ENCODE results near the gene HLA-DPB1.
A peak's percentile ranks its signal among the peaks of the same experiment; 100 is the strongest.
"Not testable (repeated sequence)": the region's sequence is repeated elsewhere in the genome, so short reads cannot be mapped to it uniquely, and the experiment has no call there.

HLA-DPB1 gene

DNA sequence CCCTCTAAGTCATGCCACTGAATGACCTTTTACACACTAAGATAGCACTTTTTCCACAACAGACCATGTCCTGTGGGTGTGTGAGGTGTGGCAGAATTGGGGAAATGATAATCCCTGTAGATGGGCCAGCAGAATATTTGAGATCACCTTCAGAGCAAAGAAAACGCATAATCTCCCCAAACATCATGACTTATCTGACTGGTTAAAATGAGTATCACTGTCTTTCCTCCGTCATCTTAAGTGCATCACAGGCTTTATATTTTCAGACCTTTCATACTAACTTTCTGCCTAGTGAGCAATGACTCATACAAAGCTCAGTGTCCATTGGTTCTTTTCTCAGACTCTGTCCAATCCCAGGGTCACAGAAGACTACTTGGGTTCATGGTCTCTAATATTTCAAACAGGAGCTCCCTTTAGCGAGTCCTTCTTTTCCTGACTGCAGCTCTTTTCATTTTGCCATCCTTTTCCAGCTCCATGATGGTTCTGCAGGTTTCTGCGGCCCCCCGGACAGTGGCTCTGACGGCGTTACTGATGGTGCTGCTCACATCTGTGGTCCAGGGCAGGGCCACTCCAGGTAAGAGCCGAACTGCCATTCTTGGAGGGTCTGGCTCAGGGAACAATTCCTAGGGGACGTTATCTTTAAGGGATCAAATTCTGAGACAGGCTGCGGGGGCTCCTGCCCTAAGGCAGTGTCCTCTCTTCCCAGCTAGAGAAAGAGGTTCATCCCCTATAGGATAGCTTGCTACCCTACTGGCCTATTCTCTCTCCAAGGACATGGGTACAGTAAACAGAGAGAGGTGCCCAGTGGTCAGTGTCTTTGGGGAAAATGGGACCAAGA lies at the start of gene HLA-DPB1:
TSS of gene HLA-DPB1 (plus strand) at position 423 of the 838 bp plus-strand sequence. CDS start at position 475, 52 bp downstream.
- DNase-seq (ENCODE audit: low read depth, low spot score) = peak; percentile 23

- DNase-seq (ENCODE audit: low read depth, low spot score) = no peak
These were observed 47.5 kb upstream of the HLA-DPB1 start for GRCh38 chr6:33028220-33028849.

GRCh38 chr6:33029328-33030184 lies 46.2 kb upstream of the HLA-DPB1 start:
- no peak for DNase-seq (ENCODE audit: low read depth, low spot score)

DNA sequence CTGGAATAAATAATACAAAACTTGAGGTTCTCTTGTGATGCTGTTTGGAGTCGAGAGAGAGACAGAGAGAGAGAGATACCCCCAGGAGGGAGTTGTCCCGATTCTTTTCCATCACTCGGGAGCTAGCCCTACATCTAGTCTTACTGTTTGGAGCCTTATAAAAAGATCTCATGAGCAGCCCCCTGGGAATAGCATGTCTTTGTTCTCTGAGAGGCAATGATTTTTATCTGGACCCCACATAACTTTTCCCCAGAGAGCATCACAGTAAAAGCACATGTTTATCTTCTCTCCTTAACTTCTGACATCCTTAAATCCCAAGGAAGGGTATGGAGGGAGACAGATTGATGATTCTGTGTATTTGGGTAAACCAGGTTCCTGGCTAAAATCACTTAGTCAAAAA lies 45.5 kb upstream of the HLA-DPB1 start:
- DNase-seq (ENCODE audit: low read depth, low spot score) = no peak

GRCh38 chr6:33034554-33034953 lies 41.2 kb upstream of the HLA-DPB1 start:
- DNase-seq (ENCODE audit: low read depth, low spot score) = no peak

DNA sequence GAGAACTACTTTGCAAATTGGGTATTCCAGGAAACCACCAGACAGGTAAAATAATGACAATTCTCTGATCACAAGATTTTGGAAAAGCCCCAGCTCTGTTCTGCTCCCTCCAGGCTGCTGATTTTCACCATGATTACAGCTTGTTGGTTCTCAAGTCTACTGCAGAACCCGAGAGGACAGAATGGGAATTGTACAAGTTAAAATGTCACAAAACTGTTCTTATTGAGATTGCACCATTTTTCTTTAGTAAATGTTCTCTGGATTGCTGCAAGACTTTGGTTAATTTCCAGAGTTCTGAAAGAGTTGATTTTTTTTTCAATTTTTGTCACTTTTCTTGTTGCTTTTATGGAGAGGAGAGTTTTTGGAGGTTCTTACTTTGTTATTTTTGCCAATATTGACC lies 39.3 kb upstream of the HLA-DPB1 start:
- DNase-seq (ENCODE audit: low read depth, low spot score) = no peak

- DNase-seq (ENCODE audit: low read depth, low spot score) = no peak
These were observed 35.6 kb upstream of the HLA-DPB1 start for GRCh38 chr6:33040157-33040556.

DNA sequence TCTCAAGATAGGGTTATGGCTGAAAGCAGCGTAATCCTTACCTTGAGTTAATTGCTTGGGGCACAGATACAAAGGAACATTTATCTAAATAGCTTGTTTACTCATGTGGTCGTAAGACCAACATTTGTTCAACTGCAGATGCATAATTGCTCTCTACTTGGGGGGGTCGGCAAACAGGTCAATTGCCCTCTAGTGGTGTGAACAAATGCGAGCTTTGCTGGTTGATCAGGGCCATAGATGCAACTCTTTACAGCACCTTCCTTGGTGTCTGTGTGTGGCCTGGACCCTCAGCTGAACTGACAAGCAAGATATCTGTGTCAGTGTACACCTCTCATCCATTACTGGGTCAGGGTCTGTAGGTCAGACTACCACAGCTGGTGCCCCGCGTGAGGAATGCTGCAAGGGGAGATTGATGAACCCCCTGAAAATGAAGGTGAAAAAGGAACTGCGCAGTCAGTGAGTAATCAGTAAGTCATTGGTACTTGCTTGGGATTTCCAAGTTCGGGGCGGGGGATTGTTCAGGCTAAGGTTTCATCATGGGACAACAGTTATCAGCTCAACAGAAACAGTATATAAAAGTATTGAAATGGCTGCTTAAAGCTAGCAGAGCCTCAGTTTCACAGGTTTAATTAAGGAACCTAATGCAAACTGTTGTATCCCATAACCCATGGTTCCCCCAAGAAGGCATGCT lies 26.3 kb upstream of the HLA-DPB1 start:
- DNase-seq (ENCODE audit: low read depth, low spot score) = no peak

GRCh38 chr6:33050014-33050810 lies 25.6 kb upstream of the HLA-DPB1 start:
- DNase-seq (ENCODE audit: low read depth, low spot score) = no peak

DNA sequence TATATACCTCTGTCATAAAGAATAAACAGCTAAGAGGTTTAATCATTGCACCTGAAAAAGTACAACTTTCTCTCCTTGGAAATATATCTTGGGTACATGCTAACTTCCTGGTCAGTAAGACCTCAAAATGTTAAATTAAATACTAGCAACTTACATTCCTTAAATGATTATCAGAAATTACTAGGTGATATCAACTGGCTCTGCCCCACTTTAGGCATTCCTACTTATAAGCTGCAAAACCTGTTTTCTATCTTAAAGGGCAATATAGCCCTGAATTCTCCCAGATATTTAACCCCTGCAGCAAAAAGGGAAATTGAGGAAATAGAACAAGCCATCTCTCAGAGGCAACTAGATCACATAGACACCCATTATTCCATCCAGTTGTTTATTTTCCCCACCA lies 23.2 kb upstream of the HLA-DPB1 start:
- no peak for DNase-seq (ENCODE audit: low read depth, low spot score)

GRCh38 chr6:33053230-33053629 lies 22.6 kb upstream of the HLA-DPB1 start:
- no peak for DNase-seq (ENCODE audit: low read depth, low spot score)

DNA sequence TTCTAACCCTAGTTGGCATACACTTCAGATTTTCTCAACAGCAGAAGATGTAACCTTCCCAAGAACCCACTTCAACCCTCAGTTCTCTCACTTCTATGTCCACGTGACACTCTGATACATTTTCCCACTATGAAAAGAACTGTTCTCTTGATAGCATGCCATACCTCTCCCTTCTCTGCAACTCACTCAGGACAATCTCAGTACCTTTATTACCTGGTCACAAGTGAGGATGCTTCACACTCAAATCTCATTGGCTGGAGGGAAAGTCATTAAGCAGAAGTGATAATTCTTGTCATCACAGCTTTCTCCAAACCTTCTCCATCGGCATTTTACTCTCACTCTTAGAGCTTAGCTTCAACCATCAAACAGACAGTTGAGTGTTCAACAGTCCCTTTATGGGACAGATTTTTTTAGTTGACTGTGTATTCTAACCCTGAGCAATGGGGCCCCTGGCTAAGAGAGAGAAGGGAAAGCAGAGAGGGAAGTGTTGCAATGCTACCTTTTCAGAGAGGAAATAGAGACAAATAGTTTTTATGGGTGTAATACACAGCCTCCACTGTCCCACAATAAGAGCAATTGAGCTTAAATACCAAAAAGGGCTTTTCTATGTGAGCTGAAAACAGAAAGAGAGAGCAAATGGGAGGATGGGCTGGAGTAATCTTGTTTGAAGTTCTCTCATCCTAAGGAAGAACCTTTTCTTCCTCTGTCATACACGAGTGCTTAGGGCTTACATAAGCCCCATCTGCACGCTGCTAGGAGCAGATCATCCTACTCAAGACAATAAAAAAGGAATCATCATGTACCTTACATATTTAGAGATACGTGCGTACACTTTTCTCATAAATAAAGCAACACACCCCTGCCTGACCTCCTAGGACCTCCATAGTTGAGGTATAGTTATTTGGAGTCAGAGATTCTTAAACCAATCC lies 18.3 kb upstream of the HLA-DPB1 start:
- no peak for DNase-seq (ENCODE audit: low read depth, low spot score)

GRCh38 chr6:33061987-33062386 lies 13.8 kb upstream of the HLA-DPB1 start:
- no peak for DNase-seq (ENCODE audit: low read depth, low spot score)

GRCh38 chr6:33063435-33063834 lies 12.4 kb upstream of the HLA-DPB1 start:
- not testable (repeated sequence) for DNase-seq (ENCODE audit: low read depth, low spot score)

- no peak for DNase-seq (ENCODE audit: low read depth, low spot score)
These were observed 11.1 kb upstream of the HLA-DPB1 start for GRCh38 chr6:33064723-33065122.

DNA sequence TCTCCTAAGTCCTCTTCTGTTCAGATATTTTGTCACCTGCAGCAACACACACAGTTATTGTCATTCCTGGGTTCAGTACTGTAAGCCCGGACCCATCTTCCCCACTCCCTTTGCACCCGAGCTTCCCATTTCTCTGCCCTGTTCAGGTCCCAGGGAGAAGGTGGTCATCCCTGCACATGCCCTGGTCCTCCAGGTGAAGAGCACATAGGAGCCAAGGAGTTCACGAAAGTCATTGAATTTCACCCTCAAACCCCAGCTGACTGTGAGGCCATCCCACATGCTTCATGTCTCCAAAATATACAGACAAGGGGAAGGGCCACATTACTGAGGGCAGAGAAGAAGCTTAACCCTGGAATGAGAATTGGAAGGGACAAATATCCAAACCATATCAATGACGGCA lies 10.5 kb upstream of the HLA-DPB1 start:
- no peak for DNase-seq (ENCODE audit: low read depth, low spot score)

GRCh38 chr6:33066917-33067521 lies 8.8 kb upstream of the HLA-DPB1 start:
- DNase-seq (ENCODE audit: low read depth, low spot score) = no peak

DNA sequence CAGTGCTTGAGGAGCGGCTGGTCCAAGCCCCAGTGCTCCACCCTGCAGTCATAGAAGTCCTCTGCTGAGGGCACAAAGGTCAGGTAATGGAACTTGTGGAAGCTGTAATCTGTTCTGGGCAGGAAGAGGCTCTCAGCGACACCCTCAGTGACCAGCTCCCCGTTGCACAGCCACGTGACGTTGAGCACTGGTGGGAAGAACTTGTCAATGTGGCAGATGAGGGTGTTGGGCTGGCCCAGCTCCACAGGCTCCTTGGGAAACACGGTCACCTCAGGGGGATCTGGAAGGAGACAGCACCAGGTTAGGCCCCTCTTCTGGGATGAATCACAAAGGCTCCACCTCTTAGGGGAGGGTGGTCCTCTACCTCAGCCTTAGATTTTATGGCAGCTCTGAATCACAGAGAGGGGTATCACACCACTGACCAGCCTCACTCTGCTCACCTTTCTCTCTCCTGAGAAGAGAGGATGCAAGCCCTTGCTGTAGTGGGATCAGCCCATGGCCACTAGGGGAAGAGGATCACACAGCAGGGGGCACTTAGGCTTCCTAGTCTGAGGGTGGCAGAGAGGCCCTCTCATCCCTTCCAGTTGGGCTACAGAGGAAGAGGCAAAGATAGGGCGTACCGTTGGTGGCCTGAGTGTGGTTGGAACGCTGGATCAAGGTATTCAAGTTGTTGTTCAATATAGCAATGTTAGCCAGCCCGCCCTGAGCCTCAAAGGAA lies 6.6 kb upstream of the HLA-DPB1 start:
- DNase-seq (ENCODE audit: low read depth, low spot score) = no peak

DNA sequence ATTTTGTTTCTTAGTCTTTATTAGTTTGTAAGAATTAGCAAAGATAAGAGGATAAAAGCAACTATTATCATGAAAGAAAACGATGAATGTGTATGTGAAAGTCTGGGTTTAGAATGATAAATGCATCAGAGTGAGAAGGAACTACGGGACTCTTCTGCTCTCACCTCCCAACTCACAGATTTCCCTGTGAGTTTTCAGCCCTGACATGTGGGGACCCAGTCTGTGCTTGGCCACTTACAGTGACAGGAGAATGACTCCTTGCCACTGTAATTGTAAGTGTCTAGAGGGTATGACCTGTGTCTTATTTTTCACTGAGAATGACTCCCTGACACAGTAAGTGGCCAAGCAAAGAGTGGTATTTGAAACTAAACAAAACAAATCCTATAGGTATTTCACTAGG lies 4.9 kb upstream of the HLA-DPB1 start:
- no peak for DNase-seq (ENCODE audit: low read depth, low spot score)
